PC-3 (cell line): ENCODE results near the gene SERPINI2. TPM values are rescaled to one million over a fixed set of nuclear protein-coding genes. Genes with fewer than 3 reads are reported as not detected.

Experiments
- ATAC-seq: fragments of 200-7000 bp; cut with Tn5 transposase; 2 replicates; pipeline ENCODE4 v1.9.1; 2020; ENCODE audit warnings: mild to moderate bottlenecking, moderate library complexity
- BruUV-seq: library from RNA; stranded (reverse); fragments of 400-500 nt; replicated peaks from 2 replicates; lab custom pipeline; 2021; lab: Mats Ljungman, UMichigan
- CTCF ChIA-PET: fragments of 300-600 bp; sonication (Branson Sonifier 250); formaldehyde crosslinking; loops from one replicate; lab custom pipeline; 2022; ENCODE audit warnings: antibody characterized with exemption; lab: Charles Lee
- POLR2A ChIA-PET: fragments of 300-600 bp; sonication (Branson Sonifier 250); formaldehyde crosslinking; loops from one replicate; lab custom pipeline; 2022; ENCODE audit warnings: antibody characterized with exemption; ENCODE audit not compliant: unreplicated experiment; lab: Charles Lee
- DNase-seq: peaks from one replicate; pipeline ENCODE4 v3.0.0-alpha.2; 2015
- H2AFZ ChIP-seq: fragments of 300-600 bp; sonication (generic); 2 replicates; pipeline ENCODE4 v1.6.0; 2016; ENCODE audit warnings: antibody characterized with exemption, low read length
- H3F3A ChIP-seq: fragments of 300-600 bp; sonication (generic); one replicate; pipeline ENCODE4 v1.6.0; 2017; ENCODE audit warnings: antibody characterized with exemption, low read length, control low read depth, mild to moderate bottlenecking; ENCODE audit not compliant: unreplicated experiment
- H3K27ac ChIP-seq: fragments of 300-600 bp; sonication (generic); 2 replicates; pipeline ENCODE4 v1.5.1; 2016; ENCODE audit warnings: mild to moderate bottlenecking, low read length
- H3K27me3 ChIP-seq: fragments of 300-600 bp; sonication (generic); 2 replicates; pipeline ENCODE4 v1.6.1; 2016; ENCODE audit warnings: low read length, mixed read lengths
- H3K36me3 ChIP-seq: fragments of 300-600 bp; sonication (generic); 2 replicates; pipeline ENCODE4 v1.6.1; 2016; ENCODE audit warnings: low read depth, mixed run types, low read length, mixed read lengths
- H3K4me1 ChIP-seq: fragments of 300-600 bp; sonication (generic); 2 replicates; pipeline ENCODE4 v1.5.1; 2016; ENCODE audit warnings: low read length; ENCODE audit not compliant: insufficient read depth
- H3K4me2 ChIP-seq: fragments of 300-600 bp; sonication (generic); 2 replicates; pipeline ENCODE4 v1.6.0; 2016; ENCODE audit warnings: low read length
- H3K4me3 ChIP-seq: fragments of 300-600 bp; sonication (generic); 2 replicates; pipeline ENCODE4 v1.5.1; 2016; ENCODE audit warnings: mild to moderate bottlenecking, low read length, mixed read lengths
- H3K79me2 ChIP-seq: fragments of 300-600 bp; sonication (generic); 2 replicates; pipeline ENCODE4 v1.6.1; 2017; ENCODE audit warnings: low read length, mixed read lengths
- H3K9ac ChIP-seq: fragments of 300-600 bp; sonication (generic); 2 replicates; pipeline ENCODE4 v1.6.0; 2016; ENCODE audit warnings: mild to moderate bottlenecking, low read length
- H3K9me2 ChIP-seq: fragments of 300-600 bp; sonication (generic); replicated peaks from 2 replicates; pipeline ENCODE4 v1.6.1; 2016; ENCODE audit warnings: mixed run types, low read length, mixed read lengths
- H3K9me3 ChIP-seq: fragments of 300-600 bp; sonication (generic); 2 replicates; pipeline ENCODE4 v1.6.1; 2016; ENCODE audit warnings: low read length, mixed read lengths
- H4K20me1 ChIP-seq: fragments of 300-600 bp; sonication (generic); 2 replicates; pipeline ENCODE4 v1.6.1; 2016; ENCODE audit warnings: low read length, mixed read lengths
- EZH2 ChIP-seq: fragments of 300-600 bp; sonication (generic); IDR thresholded peaks from one replicate; pipeline ENCODE4 v1.6.1; 2017; ENCODE audit warnings: antibody characterized with exemption, mild to moderate bottlenecking, low read length; ENCODE audit not compliant: unreplicated experiment
- EZH2phosphoT487 ChIP-seq: fragments of 300-600 bp; sonication (generic); IDR thresholded peaks from 2 replicates; pipeline ENCODE4 v1.6.1; 2018; ENCODE audit warnings: mild to moderate bottlenecking, antibody characterized with exemption, low read length, borderline replicate concordance
- intact Hi-C: fragments of 100-400 bp; cut with micrococcal nuclease; formaldehyde crosslinking; loops from 2 replicates; pipeline ENCODE4 v1.9.0; 2023
- total RNA-seq: library from RNA; depleted of rRNA; stranded (reverse); fragments of >200 nt; gene quantifications from 2 replicates; pipeline ENCODE4 v1.2.3, GENCODE V29; 2014
- TF ChIP-seq, protein P1 (sequence below): fragments of 300-600 bp; sonication (generic); conservative IDR thresholded peaks from 2 replicates; pipeline ENCODE4 v1.5.1; 2017; ENCODE audit warnings: antibody characterized with exemption, low read depth, mild to moderate bottlenecking, low read length

The SERPINI2 gene
- total RNA-seq, 1 experiment from 2014 or later = not detected

GRCh38 chr3:167497903-167498302, 24.1 kb upstream of the SERPINI2 start:
- POLR2A ChIA-PET = interaction anchor here (0.7 kb wide), 2 partner anchors 10 to 11 kb away, joined by 7 to 15 read pairs; no protein-coding TSS in a partner anchor
- no peak overlapping the region for H3K27ac ChIP-seq

GRCh38 chr3:167493244-167493643, 19.4 kb upstream of the SERPINI2 start:
- ATAC-seq = peak; percentile 64
- no peaks in the 10 kb centered on the region for H3F3A ChIP-seq

More at GRCh38 chr3:167497903-167498302, 24.1 kb upstream of the SERPINI2 start:
- H3K4me1 ChIP-seq = no peaks in the 10 kb centered on the region
- no peak for DNase-seq
- no peaks in the 10 kb centered on the region for H3K79me2 ChIP-seq
- H3K36me3 ChIP-seq = no peaks in the 10 kb centered on the region
- TF ChIP-seq EZH2 = no peak
- no peak for TF ChIP-seq EZH2phosphoT487
- TF ChIP-seq, protein P1, sequence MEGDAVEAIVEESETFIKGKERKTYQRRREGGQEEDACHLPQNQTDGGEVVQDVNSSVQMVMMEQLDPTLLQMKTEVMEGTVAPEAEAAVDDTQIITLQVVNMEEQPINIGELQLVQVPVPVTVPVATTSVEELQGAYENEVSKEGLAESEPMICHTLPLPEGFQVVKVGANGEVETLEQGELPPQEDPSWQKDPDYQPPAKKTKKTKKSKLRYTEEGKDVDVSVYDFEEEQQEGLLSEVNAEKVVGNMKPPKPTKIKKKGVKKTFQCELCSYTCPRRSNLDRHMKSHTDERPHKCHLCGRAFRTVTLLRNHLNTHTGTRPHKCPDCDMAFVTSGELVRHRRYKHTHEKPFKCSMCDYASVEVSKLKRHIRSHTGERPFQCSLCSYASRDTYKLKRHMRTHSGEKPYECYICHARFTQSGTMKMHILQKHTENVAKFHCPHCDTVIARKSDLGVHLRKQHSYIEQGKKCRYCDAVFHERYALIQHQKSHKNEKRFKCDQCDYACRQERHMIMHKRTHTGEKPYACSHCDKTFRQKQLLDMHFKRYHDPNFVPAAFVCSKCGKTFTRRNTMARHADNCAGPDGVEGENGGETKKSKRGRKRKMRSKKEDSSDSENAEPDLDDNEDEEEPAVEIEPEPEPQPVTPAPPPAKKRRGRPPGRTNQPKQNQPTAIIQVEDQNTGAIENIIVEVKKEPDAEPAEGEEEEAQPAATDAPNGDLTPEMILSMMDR = no peak
- no peak overlapping the region for H3K4me2 ChIP-seq
- H4K20me1 ChIP-seq = no peaks in the 10 kb centered on the region
- H3K9me2 ChIP-seq = no peaks in the 10 kb centered on the region
- CTCF ChIA-PET = no interaction called here
- H3K27me3 ChIP-seq = 0 out of 2 replicates have a peak, but pooled peaks cover 5% of the 10 kb centered on the region
- H2AFZ ChIP-seq = no peak overlapping the region
- H3K9me3 ChIP-seq = no peaks in the 10 kb centered on the region
- no TSS peak for BruUV-seq
- H3K9ac ChIP-seq = no peak overlapping the region
- ATAC-seq = no peak
- no peak overlapping the region for H3K4me3 ChIP-seq
- intact Hi-C loops = no loop called here
- H3F3A ChIP-seq = no peaks in the 10 kb centered on the region

DNA sequence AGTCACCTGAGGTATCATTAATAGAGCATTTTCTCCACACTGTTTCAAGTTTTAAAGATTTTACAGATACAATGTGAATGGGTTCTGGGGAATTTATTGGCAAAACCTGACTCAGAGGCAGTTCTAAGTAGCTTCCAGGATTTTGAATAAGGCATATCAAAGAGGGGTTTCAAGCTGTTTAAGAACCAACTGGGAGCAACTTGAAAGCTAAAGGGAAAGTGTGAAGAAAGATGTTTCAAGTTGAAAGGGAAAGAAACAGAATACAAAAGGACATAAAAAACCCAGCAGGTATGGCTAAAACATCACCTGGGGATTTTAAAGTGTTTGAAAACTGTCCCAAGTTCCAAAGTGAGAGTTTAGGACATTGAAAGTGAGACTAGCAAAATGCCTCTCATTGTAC, 17.8 kb upstream of the SERPINI2 start:
- H3K9me3 ChIP-seq = no peaks in the 10 kb centered on the region

More at GRCh38 chr3:167493244-167493643, 19.4 kb upstream of the SERPINI2 start:
- Histone ChIP-seq H3K36me3 (no peaks in the 10 kb centered on the region), H4K20me1 (no peaks in the 10 kb centered on the region), H3K9ac (no peak overlapping the region), H2AFZ (no peak overlapping the region), H3K27me3 (peaks cover 23% of the 10 kb centered on the region), H3K9me3 (no peaks in the 10 kb centered on the region), H3K9me2 (no peaks in the 10 kb centered on the region), H3K4me2 (no peak overlapping the region), H3K4me1 (no peaks in the 10 kb centered on the region), H3K79me2 (no peaks in the 10 kb centered on the region), H3K4me3 (no peak overlapping the region), H3K27ac (no peak overlapping the region)
- ChIA-PET CTCF (no interaction called here), POLR2A (no interaction called here)
- no TSS peak for BruUV-seq
- TF ChIP-seq EZH2 (no peak), EZH2phosphoT487 (no peak)
- TF ChIP-seq, protein P1 = peak; percentile 69
- DNase-seq = peak; percentile 30
- intact Hi-C loops = no loop called here

More for the DNA sequence above, 17.8 kb upstream of the SERPINI2 start:
- TF ChIP-seq, protein P1 = no peak
- no peak for TF ChIP-seq EZH2
- TF ChIP-seq EZH2phosphoT487 = no peak
- intact Hi-C loops = no loop called here
- CTCF ChIA-PET = no interaction called here
- H3K27me3 ChIP-seq = peaks cover 23% of the 10 kb centered on the region
- no peaks in the 10 kb centered on the region for H3K36me3 ChIP-seq
- no TSS peak for BruUV-seq
- no peak overlapping the region for H2AFZ ChIP-seq
- no peak overlapping the region for H3K27ac ChIP-seq
- POLR2A ChIA-PET = no interaction called here
- H3K9me2 ChIP-seq = no peaks in the 10 kb centered on the region
- H4K20me1 ChIP-seq = no peaks in the 10 kb centered on the region
- no peak overlapping the region for H3K9ac ChIP-seq
- no peaks in the 10 kb centered on the region for H3F3A ChIP-seq
- DNase-seq = no peak
- no peak for ATAC-seq
- H3K4me1 ChIP-seq = no peaks in the 10 kb centered on the region
- no peak overlapping the region for H3K4me2 ChIP-seq
- no peak overlapping the region for H3K4me3 ChIP-seq
- no peaks in the 10 kb centered on the region for H3K79me2 ChIP-seq
